CD4-positive, alpha-beta T cell treated with Interleukin-6 at 100 ng/mL for 8 hours (primary cell): Measurements from ENCODE around the gene CSPG5.

Experiments
- DNase-seq: peaks from one replicate; pipeline ENCODE4 v3.0.0-alpha.2; 2020; ENCODE audit warnings: mixed read lengths, low spot score

The CSPG5 gene

GRCh38 chr3:47536967-47537366, 41.7 kb downstream of the CSPG5 start:
- no peak for DNase-seq

DNA sequence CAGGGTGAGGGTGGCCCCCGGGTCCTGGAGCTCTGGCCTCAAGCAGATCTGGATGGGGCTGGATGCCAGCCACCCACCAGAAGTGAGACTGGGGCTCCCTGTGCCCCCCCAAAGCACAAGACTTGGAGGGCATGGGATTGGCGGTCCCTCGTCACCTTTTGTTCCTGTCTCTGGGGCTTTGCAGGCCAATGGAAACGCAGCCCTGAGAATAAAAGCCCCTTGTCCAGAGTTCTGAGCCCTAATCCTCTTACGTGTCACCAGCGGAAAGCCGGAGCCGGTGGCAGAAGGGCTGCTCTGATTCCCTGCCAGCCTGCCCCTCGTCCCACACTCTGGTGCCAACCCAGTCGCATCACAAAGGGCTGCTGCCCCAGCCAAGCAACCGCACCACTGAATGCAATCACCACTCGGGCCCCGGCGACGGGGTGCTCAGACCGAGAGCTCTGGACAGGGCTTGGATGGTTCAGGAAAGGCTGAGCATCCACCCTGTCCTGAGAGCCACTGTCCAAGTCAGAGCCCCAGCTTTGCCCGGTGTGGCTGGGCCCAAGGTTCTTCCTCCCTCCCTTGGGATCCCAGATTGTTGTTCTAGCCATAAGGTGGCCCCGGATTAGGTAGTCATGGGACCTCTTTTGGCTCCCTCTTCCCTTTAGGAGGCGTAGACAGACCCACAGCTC, 42.3 kb downstream of the CSPG5 start:
- DNase-seq = no peak

DNA sequence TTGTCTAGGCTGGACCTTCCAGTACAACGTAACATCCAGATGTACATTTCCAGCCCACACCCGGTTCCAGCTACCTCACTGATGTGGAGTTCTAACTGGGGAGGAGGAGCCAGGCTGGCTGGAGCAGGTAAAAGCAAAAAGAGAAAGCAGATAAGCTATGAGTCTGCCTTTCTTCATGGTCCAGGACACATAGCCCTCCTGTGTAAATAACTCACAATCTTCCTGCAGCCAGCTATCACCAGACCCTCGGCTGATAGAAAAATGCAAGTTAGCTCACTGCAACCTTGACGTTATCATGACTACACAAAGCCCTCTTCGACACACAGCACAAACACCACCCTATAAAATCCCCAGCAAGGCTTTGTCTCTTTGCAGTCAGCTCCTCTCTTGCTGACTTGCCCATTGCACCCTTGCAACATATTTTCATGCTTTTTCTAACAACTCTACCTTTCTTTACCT, 44.6 kb downstream of the CSPG5 start:
- no peak for DNase-seq

DNA sequence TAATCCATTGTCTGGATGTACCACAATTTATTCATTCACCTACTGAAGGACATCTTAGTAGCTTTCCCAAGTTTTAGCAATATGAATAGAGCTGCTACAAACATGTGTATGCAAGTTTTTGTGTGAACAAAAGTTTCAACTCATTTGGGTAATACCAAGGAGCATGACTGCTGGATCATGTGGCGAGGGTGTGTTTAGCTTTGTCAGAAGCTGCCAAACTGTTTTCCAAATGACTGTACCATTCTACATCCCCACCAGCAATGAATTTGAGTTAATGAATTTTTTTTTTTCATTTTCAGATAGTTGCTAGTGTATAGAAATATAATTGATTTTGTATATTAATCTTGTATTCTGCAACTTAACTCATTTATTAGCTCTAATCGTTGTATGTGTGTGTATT, 45.2 kb downstream of the CSPG5 start:
- no peak for DNase-seq

DNA sequence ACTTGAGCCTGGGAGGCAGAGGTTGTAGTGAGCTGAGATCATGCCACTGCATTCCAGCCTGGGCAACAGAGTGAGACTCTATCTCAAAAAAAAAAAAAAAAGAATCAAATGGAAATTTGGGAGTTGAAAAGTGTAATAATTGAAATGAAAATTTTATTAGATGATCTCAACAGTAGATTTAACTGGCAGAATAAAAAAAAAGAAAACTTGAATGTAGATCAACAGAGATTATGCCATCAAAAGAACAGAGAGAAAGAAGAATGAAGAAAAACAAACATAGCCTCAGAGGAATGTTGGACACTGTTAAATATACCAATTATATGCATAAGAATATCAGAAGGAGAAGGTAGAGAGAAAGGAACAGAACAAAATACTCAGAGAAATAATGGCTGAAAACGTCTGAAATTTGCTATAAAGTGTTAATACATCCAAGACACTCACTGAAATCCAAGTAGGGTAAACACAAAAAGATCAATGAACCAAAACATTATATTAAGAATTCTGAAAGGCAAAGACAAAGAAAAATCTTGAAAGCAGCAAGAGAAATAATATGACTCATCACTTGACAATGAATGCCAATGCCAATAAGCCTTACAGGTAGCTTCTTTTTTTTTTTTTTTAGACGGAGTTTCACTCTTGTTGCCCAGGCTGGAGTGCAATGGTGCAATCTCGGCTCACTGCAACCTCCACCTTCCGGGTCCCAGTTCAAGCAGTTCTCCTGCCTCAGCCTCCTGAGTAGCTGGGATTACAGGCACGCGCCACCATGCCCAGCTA, 50.5 kb downstream of the CSPG5 start:
- DNase-seq = no peak

DNA sequence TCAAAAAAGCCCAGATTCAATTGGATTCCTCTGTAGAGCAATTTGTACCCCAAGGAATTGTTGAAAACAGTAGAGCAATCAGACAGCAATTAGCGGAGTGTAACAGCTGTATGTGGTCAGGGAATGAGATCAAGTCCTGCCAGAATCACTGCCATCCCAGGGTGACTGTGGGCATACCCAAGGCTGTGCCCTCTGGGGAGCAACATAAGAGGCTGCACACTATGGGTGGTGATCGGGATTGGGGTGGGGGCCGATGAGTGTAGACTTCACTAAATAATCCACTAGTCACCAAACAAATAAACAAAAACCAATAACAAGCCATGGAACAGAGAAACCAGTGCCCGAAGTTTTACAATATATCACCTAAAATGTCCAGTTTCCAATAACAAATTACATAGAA, 53.0 kb downstream of the CSPG5 start:
- DNase-seq = no peak

DNA sequence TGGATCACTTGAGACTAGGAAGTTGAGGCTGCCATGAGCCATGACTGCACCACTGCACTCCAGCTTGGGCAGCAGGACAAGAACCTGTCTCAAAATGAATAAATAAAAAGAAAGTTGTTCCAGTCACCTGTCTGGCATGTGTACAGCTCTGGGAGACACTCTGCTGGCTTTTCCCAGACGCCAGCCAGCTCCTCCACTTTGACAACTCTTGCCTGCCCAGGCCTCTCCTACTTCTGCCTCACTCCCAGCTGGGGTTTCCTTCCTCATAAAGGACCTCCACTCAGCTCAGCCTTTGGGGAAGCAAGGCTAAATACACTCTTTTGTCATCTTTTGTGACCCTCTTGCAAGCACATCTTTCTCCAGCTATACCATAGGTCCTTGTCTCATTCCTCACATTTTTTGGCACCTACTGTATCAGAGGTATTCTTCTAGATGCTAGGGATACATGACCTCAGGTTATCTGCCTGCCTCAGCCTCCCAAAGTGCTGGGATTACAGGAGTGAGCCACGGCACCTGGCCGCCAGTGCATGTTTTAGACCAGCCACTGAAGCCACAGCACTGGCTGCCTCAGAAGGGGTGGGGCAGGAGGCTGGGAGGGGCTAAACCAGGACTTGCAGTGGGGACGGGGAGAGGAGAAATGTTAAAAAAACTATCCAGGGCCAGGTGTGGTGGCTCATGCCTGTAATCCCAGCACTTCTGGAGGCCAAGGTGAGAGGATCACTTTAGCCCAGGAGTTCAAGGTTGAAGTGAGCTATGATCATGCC, 55.2 kb downstream of the CSPG5 start:
- DNase-seq = no peak

DNA sequence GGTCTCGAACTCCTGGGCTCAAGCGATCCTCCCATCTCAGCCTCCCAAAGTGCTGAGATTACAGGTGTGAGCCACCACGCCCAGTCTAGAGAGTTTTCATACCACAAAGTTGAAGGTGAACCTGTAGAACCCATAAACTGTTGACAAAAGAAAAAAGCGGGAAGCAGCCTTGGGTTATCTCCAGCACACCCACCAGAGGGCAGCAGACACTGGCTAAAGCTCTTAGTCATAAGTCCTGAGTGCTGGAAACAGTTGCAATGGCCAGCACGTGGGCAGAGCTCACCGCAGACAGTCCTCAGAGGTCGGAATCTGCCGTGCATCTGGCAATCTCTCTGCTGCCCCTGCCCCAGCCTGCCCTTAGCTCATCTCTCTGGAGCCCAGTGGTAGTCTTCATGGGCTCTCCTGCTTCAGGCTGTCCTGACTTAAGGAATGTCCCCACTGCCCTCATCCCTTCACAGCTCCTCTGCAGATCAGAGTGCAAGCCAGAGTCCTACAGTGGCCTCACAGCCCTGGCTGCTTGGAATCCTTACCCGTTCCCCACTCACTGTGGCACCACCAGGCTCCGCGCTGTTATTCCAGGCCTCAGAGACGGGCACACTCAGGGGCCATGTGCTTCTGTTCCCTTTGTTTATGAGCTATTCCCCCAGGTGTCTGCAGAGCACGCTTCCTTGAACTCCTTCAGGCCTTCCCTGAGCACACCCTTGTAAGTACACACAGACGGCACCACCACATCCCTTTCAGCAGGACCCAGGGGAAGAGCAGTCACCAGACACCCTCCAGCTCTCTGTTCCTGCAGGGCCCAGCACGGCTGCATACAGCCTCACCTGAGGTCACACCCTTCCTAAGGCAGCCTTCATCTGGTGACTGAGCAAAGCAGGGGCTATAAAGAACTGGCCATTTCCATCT, 56.3 kb downstream of the CSPG5 start:
- peak; percentile 75 for DNase-seq

DNA sequence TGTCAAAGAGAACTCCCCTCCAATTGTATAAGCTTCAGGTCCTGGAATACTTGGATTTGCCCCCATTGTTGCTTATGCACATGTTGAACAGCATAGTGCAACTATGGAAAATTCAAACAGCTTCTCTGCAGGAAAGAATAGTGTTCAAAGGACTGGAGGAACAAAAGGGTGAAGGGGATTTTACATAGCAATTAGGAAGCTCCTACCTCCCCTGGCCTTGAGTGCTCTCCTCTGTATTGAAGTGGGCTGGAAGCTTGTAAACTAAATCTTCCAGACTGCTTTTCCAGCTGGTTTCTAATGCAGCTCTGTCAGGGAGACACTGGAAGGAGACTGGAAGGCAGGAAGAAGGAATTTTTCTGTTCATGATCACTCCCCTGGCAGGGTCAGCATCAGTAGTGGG, 57.9 kb downstream of the CSPG5 start:
- no peak for DNase-seq

GRCh38 chr3:47517937-47518336, 60.7 kb downstream of the CSPG5 start:
- no peak for DNase-seq

GRCh38 chr3:47515864-47516319, 62.8 kb downstream of the CSPG5 start:
- DNase-seq = no peak

GRCh38 chr3:47515100-47515499, 63.6 kb downstream of the CSPG5 start:
- no peak for DNase-seq

GRCh38 chr3:47513125-47513929, 65.3 kb downstream of the CSPG5 start, which contains the start of gene ELP6:
ELP6 (minus strand) TSS chr3:47513712; CDS start chr3:47513590, 122 bp downstream.
- DNase-seq = peak; percentile 97

GRCh38 chr3:47512416-47513124, 66.1 kb downstream of the CSPG5 start:
- DNase-seq = peak; percentile 12
